ENCODE measurements around the gene ZKSCAN7.
"Not testable (repeated sequence)": the region's sequence is repeated elsewhere in the genome, so short reads cannot be mapped to it uniquely, and the experiment has no call there.

ZKSCAN7 gene

GRCh38 chr3:44554626-44555592 is at the start of gene ZKSCAN7:
TSS of gene ZKSCAN7 (plus strand) at chr3:44555193. CDS start at chr3:44557048, 1,855 bp downstream.
- peak; percentile 38 to 52 for DNase-seq (ENCODE audit: low read depth in 2 of 2)

- no peak for DNase-seq (ENCODE audit: low read depth in 2 of 2)
These were observed 48.4 kb upstream of the ZKSCAN7 start for GRCh38 chr3:44506556-44506955.

GRCh38 chr3:44506961-44507360 is 48.0 kb upstream of the ZKSCAN7 start:
- no peak for DNase-seq (ENCODE audit: low read depth in 2 of 2)

GRCh38 chr3:44509393-44509921 is 45.5 kb upstream of the ZKSCAN7 start:
- no peak for DNase-seq (ENCODE audit: low read depth in 2 of 2)

GRCh38 chr3:44510000-44510368 is 45.0 kb upstream of the ZKSCAN7 start:
- DNase-seq (ENCODE audit: low read depth in 2 of 2): no peak

GRCh38 chr3:44511238-44511566 is 43.8 kb upstream of the ZKSCAN7 start:
- no peak for DNase-seq (ENCODE audit: low read depth in 2 of 2)

- no peak for DNase-seq (ENCODE audit: low read depth in 2 of 2)
These were observed 41.5 kb upstream of the ZKSCAN7 start for GRCh38 chr3:44513513-44513912.

- no peak for DNase-seq (ENCODE audit: low read depth in 2 of 2)
These were observed 38.8 kb upstream of the ZKSCAN7 start for GRCh38 chr3:44516230-44516629.

- no peak for DNase-seq (ENCODE audit: low read depth in 2 of 2)
These were observed 36.2 kb upstream of the ZKSCAN7 start for GRCh38 chr3:44518782-44519156.

- DNase-seq (ENCODE audit: low read depth in 2 of 2): no peak
These were observed 33.3 kb upstream of the ZKSCAN7 start for GRCh38 chr3:44521721-44522120.

GRCh38 chr3:44522494-44522933 is 32.5 kb upstream of the ZKSCAN7 start:
- no peak for DNase-seq (ENCODE audit: low read depth in 2 of 2)

- DNase-seq (ENCODE audit: low read depth in 2 of 2): no peak
These were observed 29.9 kb upstream of the ZKSCAN7 start for GRCh38 chr3:44525060-44525459.

GRCh38 chr3:44529927-44530326 is 25.1 kb upstream of the ZKSCAN7 start:
- DNase-seq (ENCODE audit: low read depth in 2 of 2): no peak

- DNase-seq (ENCODE audit: low read depth in 2 of 2): no peak
These were observed 24.1 kb upstream of the ZKSCAN7 start for GRCh38 chr3:44530911-44531310.

GRCh38 chr3:44534659-44535058 is 20.3 kb upstream of the ZKSCAN7 start:
- not testable (repeated sequence) for DNase-seq (ENCODE audit: low read depth in 2 of 2)

- DNase-seq (ENCODE audit: low read depth in 2 of 2): no peak
These were observed 19.6 kb upstream of the ZKSCAN7 start for GRCh38 chr3:44535364-44535763.

- not testable (repeated sequence) for DNase-seq (ENCODE audit: low read depth in 2 of 2)
These were observed 10.2 kb upstream of the ZKSCAN7 start for GRCh38 chr3:44544811-44545210.

- DNase-seq (ENCODE audit: low read depth in 2 of 2): no peak
These were observed 730 bp downstream of the ZKSCAN7 start for GRCh38 chr3:44555723-44556122.

GRCh38 chr3:44557074-44557473 is 2.1 kb downstream of the ZKSCAN7 start:
- DNase-seq (ENCODE audit: low read depth in 2 of 2): no peak

- DNase-seq (ENCODE audit: low read depth in 2 of 2): no peak
These were observed 6.1 kb downstream of the ZKSCAN7 start for GRCh38 chr3:44561076-44561475.

GRCh38 chr3:44562147-44562546 is 7.2 kb downstream of the ZKSCAN7 start:
- DNase-seq (ENCODE audit: low read depth in 2 of 2): no peak

GRCh38 chr3:44568561-44568960 is 13.6 kb downstream of the ZKSCAN7 start:
- no peak for DNase-seq (ENCODE audit: low read depth in 2 of 2)

GRCh38 chr3:44571024-44571423 is 16.0 kb downstream of the ZKSCAN7 start:
- DNase-seq (ENCODE audit: low read depth in 2 of 2): no peak
